GM18508 (cell line): ENCODE measurements around the gene ATP9B.
"Not testable (repeated sequence)": the region's sequence is repeated elsewhere in the genome, so short reads cannot be mapped to it uniquely, and the experiment has no call there.

Source experiments
- ATAC-seq: cut with Tn5 transposase; IDR thresholded peaks from one replicate; pipeline ENCODE4 v1.9.1; 2021; ENCODE audit warnings: moderate number of reproducible peaks; ENCODE audit not compliant: insufficient read depth, unreplicated experiment

ATP9B gene

GRCh38 chr18:79071037-79071436 lies 1.8 kb downstream of the ATP9B start:
- no peak for ATAC-seq

DNA sequence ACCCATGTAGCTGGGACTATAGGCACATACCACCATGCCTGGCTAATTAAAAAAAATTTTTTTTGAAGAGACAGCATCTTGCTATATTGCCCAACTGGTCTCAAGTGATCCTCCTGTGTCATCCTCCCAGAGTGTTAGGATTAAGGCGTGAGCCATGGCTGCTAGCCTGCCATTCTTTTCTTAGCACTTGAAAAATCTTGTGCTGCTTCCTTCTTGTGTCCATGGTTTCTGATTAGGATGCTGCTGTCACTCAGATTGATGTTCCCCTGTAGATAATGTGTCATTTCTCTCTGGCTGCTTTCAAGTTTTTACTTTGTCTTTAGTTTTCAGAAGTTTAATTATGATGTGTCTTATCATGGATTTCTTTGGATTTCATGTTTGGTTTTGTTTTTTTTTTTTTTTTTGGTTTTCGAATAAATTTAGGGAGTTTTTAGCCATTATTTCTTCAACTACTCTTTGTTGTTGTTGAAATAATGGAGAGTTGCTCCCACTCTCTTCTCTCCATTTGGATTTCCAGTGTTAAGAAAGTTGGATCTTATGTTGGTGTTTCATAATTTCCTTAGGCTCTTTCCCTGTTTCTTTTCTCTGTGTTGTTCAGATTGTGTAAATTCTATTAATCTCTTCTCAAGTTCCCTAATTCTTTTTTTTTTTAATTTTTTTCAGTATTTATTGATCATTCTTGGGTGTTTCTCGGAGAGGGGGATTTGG lies 2.5 kb downstream of the ATP9B start:
- ATAC-seq = no peak

DNA sequence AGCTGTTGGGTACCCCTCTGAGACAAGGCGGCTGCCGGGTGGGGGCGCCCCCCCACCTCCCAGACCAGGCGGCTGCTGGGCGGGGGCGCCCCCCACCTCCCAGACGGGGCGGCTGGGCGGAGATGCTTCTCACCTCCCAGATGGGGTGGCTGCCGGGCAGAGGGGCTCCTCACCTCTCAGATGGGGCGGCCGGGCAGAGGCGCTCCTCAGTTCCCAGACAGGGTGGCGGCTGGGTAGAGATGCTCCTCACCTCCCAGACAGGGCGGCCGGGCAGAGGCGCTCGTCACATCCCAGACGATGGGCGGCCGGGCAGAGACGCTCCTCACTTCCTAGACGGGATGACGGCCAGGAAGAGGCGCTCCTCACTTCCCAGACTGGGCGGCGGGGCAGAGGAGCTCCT lies 3.5 kb downstream of the ATP9B start:
- not testable (repeated sequence) for ATAC-seq

DNA sequence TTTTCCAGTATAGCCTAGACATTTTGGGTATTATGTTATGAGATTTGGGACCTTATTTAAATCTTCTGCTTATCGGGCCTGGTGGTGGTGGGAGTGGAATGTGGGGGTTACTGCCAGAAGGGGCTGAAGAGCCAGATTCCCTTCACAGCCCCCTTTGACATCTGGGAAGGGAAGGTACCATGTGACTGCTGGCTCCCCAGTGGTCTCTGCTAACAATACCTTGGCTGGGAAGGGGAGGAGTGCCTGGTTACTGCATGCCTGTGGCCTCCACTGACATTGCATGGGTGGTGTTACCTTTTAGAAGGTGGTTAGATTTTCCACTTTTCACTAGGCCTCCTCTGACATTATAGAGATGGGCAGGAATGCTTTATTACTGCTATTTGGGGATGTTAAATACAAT lies 8.0 kb downstream of the ATP9B start:
- no peak for ATAC-seq

- not testable (repeated sequence) for ATAC-seq
Measured at GRCh38 chr18:79078791-79079190, 9.6 kb downstream of the ATP9B start.

DNA sequence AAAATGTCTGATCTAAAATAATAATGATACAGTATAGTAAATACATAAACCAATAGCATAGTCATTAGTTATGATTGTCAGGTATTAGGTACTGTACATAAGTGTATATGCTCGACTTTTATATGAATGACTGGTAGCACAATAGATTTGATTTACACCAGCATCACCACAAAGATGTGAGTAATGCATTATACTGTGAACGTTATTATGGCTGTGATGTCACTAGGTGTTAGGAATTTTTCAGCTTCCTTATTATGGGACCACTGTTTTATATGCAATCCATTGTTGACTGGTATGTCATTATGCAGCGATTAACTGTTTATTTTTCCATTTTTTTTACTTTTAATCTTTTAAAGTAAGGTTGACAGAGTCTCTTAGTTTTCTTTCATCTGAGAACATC lies 23.7 kb downstream of the ATP9B start:
- no peak for ATAC-seq

DNA sequence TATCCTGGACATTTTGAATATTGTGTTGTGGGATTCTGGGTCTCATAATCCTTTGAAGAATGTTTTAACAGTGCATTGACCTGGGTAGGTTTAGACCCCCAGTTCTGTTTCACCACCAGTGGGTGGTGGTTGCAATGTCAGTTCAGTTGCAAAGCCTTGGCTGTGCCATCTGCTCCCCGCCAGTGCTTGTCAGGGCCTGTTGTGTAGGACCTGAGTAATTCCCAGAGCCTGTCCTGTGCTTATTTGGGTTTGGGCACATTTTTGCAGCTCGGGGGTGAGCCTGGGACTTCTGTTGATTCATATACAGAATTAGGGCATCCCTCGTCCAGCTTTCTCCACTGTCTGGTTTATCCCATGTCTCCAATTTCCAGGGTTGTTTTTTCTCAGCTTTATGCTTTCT lies 24.8 kb downstream of the ATP9B start:
- no peak for ATAC-seq

DNA sequence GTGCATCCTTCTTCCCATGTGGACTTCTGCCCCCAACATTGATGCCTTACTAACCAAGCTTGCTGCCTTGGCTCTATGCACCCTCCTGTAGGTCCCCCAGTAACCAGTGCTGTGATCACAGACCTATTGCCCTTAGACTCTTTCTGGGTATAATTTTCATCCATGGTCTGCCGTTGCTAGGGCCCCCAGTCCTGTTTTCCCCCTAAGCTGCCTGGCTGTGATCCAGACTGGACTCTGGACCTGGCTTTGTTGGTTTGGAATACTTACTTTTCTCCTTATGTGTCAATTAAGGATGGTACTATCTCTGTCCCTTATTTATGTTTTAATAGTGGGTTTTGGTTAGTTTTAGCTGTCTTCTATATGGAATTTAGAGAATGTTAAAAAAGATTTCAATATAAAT lies 26.0 kb downstream of the ATP9B start:
- no peak for ATAC-seq

- ATAC-seq = no peak
Measured at GRCh38 chr18:79100944-79101343, 31.8 kb downstream of the ATP9B start.

DNA sequence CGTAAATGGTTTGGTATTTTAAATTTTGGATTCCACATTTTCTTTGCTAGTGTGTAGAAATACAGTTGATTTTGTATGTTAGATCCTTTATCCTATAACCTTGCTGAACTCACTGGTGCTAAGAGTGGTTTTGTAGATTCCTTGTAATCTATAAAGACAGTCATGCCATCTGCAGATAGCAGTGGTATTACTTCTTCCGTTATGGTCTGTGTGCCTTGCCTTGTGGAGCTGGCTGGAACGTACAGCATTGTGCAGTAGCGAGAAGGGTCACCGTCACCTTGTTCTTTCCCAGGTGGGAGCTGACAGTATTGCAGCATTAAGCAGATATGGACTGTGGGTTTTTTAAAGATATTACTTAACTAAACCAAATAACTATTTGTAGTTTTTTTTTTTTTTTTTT lies 33.7 kb downstream of the ATP9B start:
- no peak for ATAC-seq

GRCh38 chr18:79104137-79104536 lies 34.9 kb downstream of the ATP9B start:
- no peak for ATAC-seq

- no peak for ATAC-seq
Measured at GRCh38 chr18:79105455-79105854, 36.3 kb downstream of the ATP9B start.

DNA sequence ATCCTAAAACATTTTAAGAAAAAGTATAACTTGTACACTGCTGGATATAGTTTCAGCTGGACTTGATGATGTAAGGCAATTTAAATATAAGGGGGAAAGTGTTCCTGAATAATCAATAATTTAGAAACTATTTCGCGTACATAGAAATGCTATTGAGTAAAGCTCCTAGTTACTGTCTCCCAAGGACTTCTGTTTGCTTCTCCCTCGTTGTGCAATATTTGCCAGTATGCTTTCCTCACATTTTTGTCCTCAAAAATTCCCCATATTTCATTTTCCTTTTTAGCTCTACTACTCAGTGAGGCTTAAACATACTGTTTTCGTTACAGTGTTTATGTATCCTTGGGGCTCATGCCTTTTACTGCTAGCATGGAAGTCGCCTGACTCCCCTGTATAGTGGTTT lies 36.9 kb downstream of the ATP9B start:
- no peak for ATAC-seq

DNA sequence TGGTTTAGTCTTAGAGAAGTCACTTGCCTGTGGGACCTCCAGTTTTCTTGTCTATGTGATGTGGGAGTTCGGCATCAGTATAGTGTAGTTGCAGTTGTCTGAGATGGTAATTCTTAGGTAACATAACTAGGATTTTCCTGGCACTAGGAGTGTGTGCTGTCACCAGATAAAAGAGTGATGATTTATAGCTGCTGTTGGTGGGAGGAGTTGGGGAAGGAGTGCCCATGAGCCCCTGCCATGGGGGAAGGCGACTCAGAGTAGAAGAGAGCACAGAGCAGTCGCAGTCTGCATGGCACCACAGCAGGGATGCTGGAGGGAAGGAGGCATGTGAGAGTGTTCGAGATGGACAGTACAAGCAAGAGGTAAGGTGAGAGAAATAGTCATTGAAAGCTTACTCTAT lies 38.7 kb downstream of the ATP9B start:
- no peak for ATAC-seq

DNA sequence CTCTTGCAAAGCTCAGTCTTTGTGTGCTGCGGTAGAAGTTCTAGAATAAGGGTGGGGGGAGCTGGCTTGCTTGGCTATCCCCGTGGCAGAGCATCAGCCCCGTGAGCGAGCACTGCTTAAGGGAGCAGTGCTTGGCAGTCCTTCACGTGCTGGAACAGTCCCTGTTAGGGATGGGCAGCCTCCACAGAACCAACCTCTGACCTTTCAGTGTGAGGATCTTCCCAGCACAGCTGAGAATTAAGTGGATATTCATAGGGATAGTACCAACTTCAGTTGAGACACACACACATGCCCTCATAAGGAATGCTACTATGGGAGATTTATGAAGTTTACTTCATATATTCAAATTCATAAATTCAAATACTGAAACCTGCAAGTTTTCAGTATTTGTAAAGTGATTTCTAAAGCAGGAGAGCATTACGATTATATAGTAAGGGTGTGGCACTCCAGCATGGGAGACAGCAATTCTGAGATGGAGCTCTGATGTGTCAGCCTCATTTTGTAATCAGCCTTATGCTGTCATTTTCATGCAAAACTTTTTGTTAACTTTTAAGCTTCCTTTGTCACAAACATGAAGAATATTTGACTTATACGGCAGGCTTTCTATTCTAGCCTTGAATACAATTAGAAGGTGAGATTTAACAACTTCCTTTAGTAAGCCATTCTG lies 39.5 kb downstream of the ATP9B start:
- no peak for ATAC-seq

- ATAC-seq = no peak
Measured at GRCh38 chr18:79111483-79111882, 42.3 kb downstream of the ATP9B start.

DNA sequence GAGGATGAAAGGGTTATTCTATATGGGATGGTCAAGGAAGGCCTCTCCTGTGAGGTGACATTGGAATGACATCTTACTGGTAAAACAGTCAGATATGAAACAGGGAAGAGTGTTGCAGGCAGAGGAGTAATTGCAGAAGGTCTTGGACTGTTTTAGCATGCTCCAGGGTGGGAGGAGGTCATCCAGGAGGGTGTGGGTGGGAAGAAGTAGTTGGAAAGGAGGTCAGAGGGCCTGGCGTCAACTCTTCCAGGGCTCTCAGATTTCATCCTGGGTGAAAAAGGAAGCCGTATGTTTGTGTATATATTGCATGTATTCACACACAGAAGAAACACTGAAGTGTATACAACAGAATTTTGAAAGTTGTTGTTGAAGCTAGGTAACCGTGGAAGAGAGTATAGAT lies 48.2 kb downstream of the ATP9B start:
- no peak for ATAC-seq

DNA sequence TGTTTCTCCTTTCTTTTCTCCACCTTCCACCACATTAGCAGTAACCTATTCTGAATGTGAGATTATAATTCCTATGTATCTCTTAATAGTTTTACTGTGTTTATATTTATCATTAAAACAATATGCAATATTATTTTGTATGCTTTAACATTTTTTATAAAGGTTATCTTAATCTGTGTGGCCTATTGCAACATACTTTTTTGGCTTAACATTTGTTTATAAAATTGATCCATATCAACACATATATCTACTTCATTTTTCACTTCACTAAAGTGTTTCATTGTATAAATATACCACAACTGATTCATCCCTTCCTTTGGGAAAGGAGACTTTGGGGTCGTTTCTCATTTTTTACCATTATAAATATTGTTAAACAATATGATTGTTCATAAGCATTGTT lies 48.6 kb downstream of the ATP9B start:
- no peak for ATAC-seq

- no peak for ATAC-seq
Measured at GRCh38 chr18:79118797-79119196, 49.6 kb downstream of the ATP9B start.

DNA sequence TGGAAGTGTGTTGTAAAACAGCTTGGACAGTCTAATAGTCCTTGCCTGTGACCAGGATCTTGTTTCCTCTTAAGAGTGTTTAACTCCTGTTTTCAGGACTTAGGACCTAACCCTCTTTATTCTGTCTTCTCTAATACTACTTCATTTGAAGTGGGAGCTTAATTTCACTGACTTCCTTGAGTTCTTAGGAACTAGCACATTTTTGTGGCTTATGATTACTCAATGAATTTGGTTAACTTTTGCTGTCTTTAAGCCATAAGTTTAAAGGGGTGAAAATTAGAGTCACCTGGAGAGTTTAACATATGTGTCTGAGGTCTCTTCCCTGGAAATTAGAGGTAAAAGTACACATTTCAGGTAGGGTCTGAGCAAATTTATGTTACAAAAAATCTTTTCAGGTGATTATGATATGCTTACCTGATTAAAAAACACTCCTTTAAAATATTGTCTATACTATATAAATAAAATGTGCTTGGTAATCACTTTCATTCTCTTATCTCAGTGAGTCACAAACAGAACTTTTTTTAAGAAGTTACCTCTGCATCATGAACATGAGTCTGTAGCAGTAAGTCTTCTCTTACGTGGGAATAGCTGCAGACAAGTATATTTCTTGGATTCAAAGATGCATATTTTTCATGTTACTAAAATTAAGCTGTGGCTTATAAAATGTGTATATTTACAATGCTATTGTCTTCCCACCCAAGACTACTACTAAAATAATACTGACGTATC lies 52.7 kb downstream of the ATP9B start:
- ATAC-seq = no peak

DNA sequence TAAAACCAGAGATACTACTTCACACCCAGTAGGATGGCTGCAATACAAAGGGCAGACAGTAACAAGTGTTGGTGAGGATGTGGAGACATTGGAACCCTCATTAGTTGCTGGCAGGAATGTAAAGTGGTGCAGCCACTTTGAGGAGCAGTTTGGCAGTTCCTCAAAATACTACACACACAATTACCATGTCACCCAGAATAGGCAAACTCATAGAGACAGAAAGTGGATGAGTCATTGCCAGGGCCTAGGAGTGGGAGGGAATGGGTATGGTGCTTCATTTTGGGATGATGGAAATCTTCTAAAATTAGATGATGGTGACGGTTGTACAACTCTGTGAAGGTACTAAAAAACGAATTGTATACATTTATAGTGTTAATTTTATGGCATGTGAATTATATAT lies 54.8 kb downstream of the ATP9B start:
- ATAC-seq = no peak

- ATAC-seq = no peak
Measured at GRCh38 chr18:79129120-79129519, 59.9 kb downstream of the ATP9B start.
